ENCODE data around the gene MON1B.
"Not testable (repeated sequence)": the region's sequence is repeated elsewhere in the genome, so short reads cannot be mapped to it uniquely, and the experiment has no call there.

The MON1B gene

GRCh38 chr16:77234611-77235010 is 43.6 kb downstream of the MON1B start:
- DNase-seq (ENCODE audit: low spot score) = no peak
- in situ Hi-C loops (cut with MboI; ENCODE audit: low pct_unique_long_range_greater_than_20kb, low sequenced_read_pairs, unreplicated experiment) = loop anchor here (10.0 kb wide), 1 partner anchor 140 kb away; no protein-coding TSS in a partner anchor
- TF ChIP-seq CTCF (IDR thresholded peaks at IDR 0.05; ENCODE audit: extremely low read depth, insufficient read depth, missing control alignments) = no peak

DNA sequence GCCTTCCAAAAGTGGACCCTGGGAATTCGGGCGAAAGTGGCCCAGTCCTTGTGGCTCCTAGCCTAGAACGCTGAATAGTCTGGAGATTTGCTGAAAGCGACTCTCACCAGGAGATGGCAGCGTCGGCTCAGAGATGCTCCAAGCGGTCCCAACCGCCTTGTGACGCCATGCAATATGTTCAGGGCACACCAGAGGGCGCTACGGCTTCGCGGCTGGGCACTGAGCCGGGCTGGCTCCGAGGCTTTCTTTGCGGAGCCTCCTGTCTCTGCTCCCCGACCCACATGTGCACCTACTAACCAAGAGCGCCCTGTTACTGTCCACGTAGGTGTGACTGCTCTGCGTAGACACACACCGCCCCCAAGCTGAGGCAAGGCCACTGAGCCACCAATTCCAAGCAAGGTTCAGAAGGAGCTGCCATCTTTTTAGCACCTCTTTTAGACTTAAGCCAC is 45.1 kb downstream of the MON1B start:
- in situ Hi-C loops (cut with MboI; ENCODE audit: low pct_unique_long_range_greater_than_20kb, low sequenced_read_pairs, unreplicated experiment) = loop anchor here (10.0 kb wide), 1 partner anchor 139 kb away; no protein-coding TSS in a partner anchor
- peak; percentile 100 for TF ChIP-seq CTCF (IDR thresholded peaks at IDR 0.05; ENCODE audit: extremely low read depth, insufficient read depth, missing control alignments)
- DNase-seq (ENCODE audit: low spot score) = peak; percentile 80

GRCh38 chr16:77238593-77238992 is 47.6 kb downstream of the MON1B start:
- DNase-seq (ENCODE audit: low spot score) = no peak
- TF ChIP-seq CTCF (IDR thresholded peaks at IDR 0.05; ENCODE audit: extremely low read depth, insufficient read depth, missing control alignments) = no peak
- in situ Hi-C loops (cut with MboI; ENCODE audit: low pct_unique_long_range_greater_than_20kb, low sequenced_read_pairs, unreplicated experiment) = loop anchor here (10.0 kb wide), 1 partner anchor 136 kb away; no protein-coding TSS in a partner anchor

- DNase-seq (ENCODE audit: low spot score); in situ Hi-C loops (cut with MboI; ENCODE audit: low pct_unique_long_range_greater_than_20kb, low sequenced_read_pairs, unreplicated experiment): not testable (repeated sequence)
Observed at GRCh38 chr16:77242471-77242870, 51.5 kb downstream of the MON1B start.

- no peak for TF ChIP-seq CTCF (IDR thresholded peaks at IDR 0.05; ENCODE audit: extremely low read depth, insufficient read depth, missing control alignments)
- no peak for DNase-seq (ENCODE audit: low spot score)
- in situ Hi-C loops (cut with MboI; ENCODE audit: low pct_unique_long_range_greater_than_20kb, low sequenced_read_pairs, unreplicated experiment) = no loop called here
Observed at GRCh38 chr16:77246150-77246549, 55.2 kb downstream of the MON1B start.

DNA sequence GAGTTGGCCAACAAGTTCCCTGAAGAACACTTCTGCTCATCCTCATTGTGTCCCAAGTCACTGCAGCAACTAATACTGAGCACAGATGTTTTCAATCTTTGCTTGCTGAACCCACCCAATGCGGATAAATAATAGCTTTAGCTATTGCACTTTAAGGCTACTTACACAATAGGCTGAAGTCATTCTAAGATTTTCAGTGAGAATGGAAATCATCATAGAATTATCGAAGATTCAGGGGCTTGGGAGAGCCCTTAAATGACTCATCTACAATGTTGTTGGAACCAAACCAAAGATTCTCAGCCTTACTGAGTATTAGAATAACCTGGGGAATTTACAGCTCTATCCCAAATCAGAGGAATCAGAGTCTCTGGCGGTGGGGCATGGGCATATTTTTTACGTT is 59.4 kb downstream of the MON1B start:
- no peak for TF ChIP-seq CTCF (IDR thresholded peaks at IDR 0.05; ENCODE audit: extremely low read depth, insufficient read depth, missing control alignments)
- no peak for DNase-seq (ENCODE audit: low spot score)
- in situ Hi-C loops (cut with MboI; ENCODE audit: low pct_unique_long_range_greater_than_20kb, low sequenced_read_pairs, unreplicated experiment) = no loop called here

Measured in GM13977 (cell line).